Measurements from ENCODE around the gene CYTH1. TPM values are rescaled to one million over a fixed set of nuclear protein-coding genes. Genes with fewer than 3 reads are reported as not detected.

Gene CYTH1
- total RNA-seq, 1 experiment from 2014 or later = 9.7 TPM

DNA sequence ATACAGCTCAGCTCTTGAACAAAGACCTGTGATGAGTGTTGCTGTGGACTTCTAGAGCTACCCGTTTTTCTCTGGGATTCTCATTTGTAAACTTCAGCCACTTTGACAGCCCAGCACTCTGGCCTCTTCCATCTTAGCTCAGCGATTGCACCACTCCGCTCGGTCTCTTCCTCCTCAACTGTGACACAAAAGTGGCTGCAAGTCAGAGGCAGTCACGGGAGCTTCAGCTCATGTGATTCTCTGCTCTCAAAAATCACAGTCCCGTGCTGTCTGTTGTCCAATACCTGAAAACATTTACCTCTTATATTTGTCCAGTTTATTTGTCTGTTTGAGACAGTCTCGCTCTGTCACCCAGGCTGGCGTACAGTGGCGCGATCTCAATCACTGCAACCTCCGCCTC, 129.2 kb downstream of the CYTH1 start:
- Mint-ChIP-seq H3K27me3 (ENCODE audit: low read depth) (peaks cover 3% of the 10 kb centered on the region), H3K27ac (no peak overlapping the region), H3K36me3 (ENCODE audit: insufficient read depth in 1 of 3, low read depth in 3 of 3) (no peaks in the 10 kb centered on the region), H3K4me3 (no peak overlapping the region), H3K9me3 (peaks cover 0 to 2% of the 10 kb centered on the region in 2 experiments; a peak in 3 of 5 replicates), H3K4me1 (no peaks in the 10 kb centered on the region)
- Histone ChIP-seq H3K9me3 (ENCODE audit: control insufficient read depth, low read depth, low read length) (no peaks in the 10 kb centered on the region), H3K56ac (ENCODE audit: insufficient read length, low read depth, low read length) (no peak overlapping the region), H2BK20ac (ENCODE audit: low read depth, low read length, poor library complexity, severe bottlenecking) (no peak overlapping the region), H3K23me2 (ENCODE audit: insufficient read length, low read depth, low read length, poor library complexity, severe bottlenecking) (no peaks in the 10 kb centered on the region), H2BK12ac (ENCODE audit: insufficient read length, low read depth, low read length) (no peak overlapping the region), H2BK15ac (ENCODE audit: low read depth, low read length) (no peak overlapping the region), H3K23ac (ENCODE audit: insufficient read length, low read depth, low read length) (no peak overlapping the region), H3K4me1 (ENCODE audit: insufficient read depth, low read length) (no peaks in the 10 kb centered on the region), H3K79me1 (ENCODE audit: insufficient read depth, low read depth, low read length, poor library complexity, severe bottlenecking) (no peaks in the 10 kb centered on the region), H4K8ac (replicated peaks; ENCODE audit: insufficient read length, low read depth, low read length) (no peak overlapping the region), H4K91ac (ENCODE audit: insufficient read length, low read depth, low read length) (no peak overlapping the region), H2AFZ (ENCODE audit: low read length) (no peak overlapping the region), H4K20me1 (ENCODE audit: control insufficient read depth, insufficient read depth, insufficient read length) (no peaks in the 10 kb centered on the region), H4K5ac (ENCODE audit: insufficient read length, low read depth, low read length) (no peak overlapping the region), H2BK120ac (ENCODE audit: low read depth, low read length, poor library complexity, severe bottlenecking) (no peak overlapping the region), H3K27ac (ENCODE audit: insufficient read length, low read depth, low read length) (no peak overlapping the region), H3K79me2 (ENCODE audit: insufficient read depth, low read length) (no peaks in the 10 kb centered on the region), H2BK5ac (ENCODE audit: insufficient read length, low read length) (no peak overlapping the region), H3T11ph (ENCODE audit: low read length) (no peak overlapping the region), H2AK5ac (ENCODE audit: insufficient read length, low read length) (no peak overlapping the region), H3K14ac (ENCODE audit: insufficient read depth, low read length) (no peak overlapping the region), H3K27me3 (ENCODE audit: insufficient read depth, low read length) (no peaks in the 10 kb centered on the region; the same call in 1 of the 2 replicates), H3K4ac (ENCODE audit: low read depth, low read length) (no peak overlapping the region), H3K18ac (ENCODE audit: insufficient read length, low read depth, low read length) (no peak overlapping the region), H3K9ac (ENCODE audit: extremely low read depth, insufficient read length, low read length) (no peak overlapping the region), H3K4me2 (ENCODE audit: insufficient read depth, insufficient read length, low read length) (no peak overlapping the region)
- no peak for DNase-seq
- WGBS (ENCODE audit: extremely low coverage, insufficient read length, low lambda C conversion rate) = no CpG with 5 or more reads among the region's 11 CpGs
- no peak for TF ChIP-seq CTCF (conservative IDR thresholded peaks at IDR 0.05)
